ENCODE data around the gene CCDC88C.
A peak's percentile ranks its signal among the peaks of the same experiment; 100 is the strongest.

Gene CCDC88C

GRCh38 chr14:91342206-91342760 is 75.3 kb downstream of the CCDC88C start:
- no CpG with 5 or more reads among the region's 12 CpGs for WGBS (ENCODE audit: extremely low coverage, insufficient coverage, insufficient read length)
- no peaks in the 10 kb centered on the region for H3K79me2 ChIP-seq (ENCODE audit: control insufficient read depth, insufficient read depth, low read length, poor library complexity)
- H2BK12ac ChIP-seq (ENCODE audit: low read length): no peak overlapping the region
- H4K12ac ChIP-seq (ENCODE audit: low read depth, low read length): no peak overlapping the region
- no peak overlapping the region for H3K4me3 ChIP-seq (ENCODE audit: low read depth, low read length)
- H3K4me1 ChIP-seq (ENCODE audit: control insufficient read depth in 1 of 2, insufficient read depth in 2 of 2, low read length in 2 of 2): peaks cover 4 to 5% of the 10 kb centered on the region in 2 experiments
- H3K4ac ChIP-seq (ENCODE audit: low read depth, low read length): no peak overlapping the region
- H3K27ac ChIP-seq (ENCODE audit: low read depth, low read length): no peak overlapping the region
- H4K91ac ChIP-seq (ENCODE audit: low read depth, low read length): no peak overlapping the region
- no peak overlapping the region for H2BK120ac ChIP-seq (ENCODE audit: insufficient read depth, low read length, poor library complexity)
- H2AFZ ChIP-seq (ENCODE audit: insufficient read depth, low read length, poor library complexity): no peak overlapping the region
- H3K9ac ChIP-seq (ENCODE audit: low read length): no peak overlapping the region
- no peak overlapping the region for H2BK5ac ChIP-seq (ENCODE audit: low read depth, low read length, poor library complexity)
- H3K14ac ChIP-seq (ENCODE audit: low read length): peak overlapping the region; percentile 18
- no peak overlapping the region for H3K4me2 ChIP-seq (ENCODE audit: low read length)
- H3K27me3 ChIP-seq (ENCODE audit: insufficient read depth, low read length): no peaks in the 10 kb centered on the region
- no peak for DNase-seq
- H3K36me3 ChIP-seq (ENCODE audit: control insufficient read depth in 1 of 2, insufficient read depth in 2 of 2, low read length in 2 of 2): no peaks in the 10 kb centered on the region
- no peak overlapping the region for H3K23ac ChIP-seq (ENCODE audit: low read length)
- H4K8ac ChIP-seq (ENCODE audit: low read depth, low read length): no peak overlapping the region
- no peak overlapping the region for H2AK5ac ChIP-seq (ENCODE audit: low read length)
- peaks cover 2% of the 10 kb centered on the region for H3K79me1 ChIP-seq (ENCODE audit: low read length)
- no peaks in the 10 kb centered on the region for H3K9me3 ChIP-seq (ENCODE audit: insufficient read depth, low read depth, low read length)
- H3K18ac ChIP-seq (ENCODE audit: low read length): peak overlapping the region; percentile 7

DNA sequence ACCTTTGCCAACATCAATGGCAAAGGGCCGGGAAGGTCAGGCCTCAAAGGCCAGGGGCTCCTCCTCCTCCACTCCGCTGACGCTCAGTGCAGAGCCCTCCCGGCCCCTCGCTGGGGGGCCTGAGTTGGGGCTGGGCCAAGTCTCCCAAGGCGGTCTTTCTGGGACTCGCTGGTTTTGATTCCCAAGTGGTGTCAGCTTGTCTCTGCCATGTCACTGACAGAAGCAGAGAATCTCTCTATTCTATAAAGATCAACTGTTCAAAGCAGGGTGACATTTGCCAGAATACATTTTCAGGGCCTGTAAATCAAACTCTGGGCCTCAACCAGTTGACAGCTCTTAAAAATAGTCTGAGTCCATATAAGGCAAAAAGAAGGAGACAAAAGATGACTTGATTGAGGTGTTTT is 75.9 kb downstream of the CCDC88C start:
- Histone ChIP-seq H2AK5ac (ENCODE audit: low read length) (no peak overlapping the region), H2BK120ac (ENCODE audit: insufficient read depth, low read length, poor library complexity) (no peak overlapping the region), H4K91ac (ENCODE audit: low read depth, low read length) (no peak overlapping the region), H4K12ac (ENCODE audit: low read depth, low read length) (no peak overlapping the region), H3K27ac (ENCODE audit: low read depth, low read length) (no peak overlapping the region), H3K27me3 (ENCODE audit: insufficient read depth, low read length) (no peaks in the 10 kb centered on the region), H3K4ac (ENCODE audit: low read depth, low read length) (no peak overlapping the region), H2BK5ac (ENCODE audit: low read depth, low read length, poor library complexity) (no peak overlapping the region), H3K9me3 (ENCODE audit: insufficient read depth, low read depth, low read length) (no peaks in the 10 kb centered on the region), H3K14ac (ENCODE audit: low read length) (peak overlapping the region; percentile 17), H2BK12ac (ENCODE audit: low read length) (no peak overlapping the region), H3K4me1 (ENCODE audit: control insufficient read depth in 1 of 2, insufficient read depth in 2 of 2, low read length in 2 of 2) (peaks cover 4 to 5% of the 10 kb centered on the region in 2 experiments), H2AFZ (ENCODE audit: insufficient read depth, low read length, poor library complexity) (no peak overlapping the region), H3K36me3 (ENCODE audit: control insufficient read depth in 1 of 2, insufficient read depth in 2 of 2, low read length in 2 of 2) (no peaks in the 10 kb centered on the region), H3K4me3 (ENCODE audit: low read depth, low read length) (no peak overlapping the region), H4K8ac (ENCODE audit: low read depth, low read length) (no peak overlapping the region), H3K23ac (ENCODE audit: low read length) (no peak overlapping the region), H3K18ac (ENCODE audit: low read length) (no peak overlapping the region), H3K79me1 (ENCODE audit: low read length) (peaks cover 2% of the 10 kb centered on the region), H3K79me2 (ENCODE audit: control insufficient read depth, insufficient read depth, low read length, poor library complexity) (no peaks in the 10 kb centered on the region), H3K9ac (ENCODE audit: low read length) (no peak overlapping the region), H3K4me2 (ENCODE audit: low read length) (no peak overlapping the region)
- DNase-seq: no peak
- WGBS (ENCODE audit: extremely low coverage, insufficient coverage, insufficient read length): no CpG with 5 or more reads among the region's 7 CpGs

GRCh38 chr14:91341334-91341733 is 76.3 kb downstream of the CCDC88C start:
- Histone ChIP-seq H3K27me3 (ENCODE audit: insufficient read depth, low read length) (no peaks in the 10 kb centered on the region), H3K23ac (ENCODE audit: low read length) (no peak overlapping the region), H3K14ac (ENCODE audit: low read length) (peak overlapping the region; percentile 17), H3K9ac (ENCODE audit: low read length) (no peak overlapping the region), H3K4me1 (ENCODE audit: control insufficient read depth in 1 of 2, insufficient read depth in 2 of 2, low read length in 2 of 2) (peaks cover 4 to 5% of the 10 kb centered on the region in 2 experiments), H3K79me1 (ENCODE audit: low read length) (peaks cover 2% of the 10 kb centered on the region), H2AFZ (ENCODE audit: insufficient read depth, low read length, poor library complexity) (no peak overlapping the region), H2BK12ac (ENCODE audit: low read length) (no peak overlapping the region), H3K27ac (ENCODE audit: low read depth, low read length) (no peak overlapping the region), H4K91ac (ENCODE audit: low read depth, low read length) (no peak overlapping the region), H3K79me2 (ENCODE audit: control insufficient read depth, insufficient read depth, low read length, poor library complexity) (no peaks in the 10 kb centered on the region), H2AK5ac (ENCODE audit: low read length) (no peak overlapping the region), H3K4me3 (ENCODE audit: low read depth, low read length) (no peak overlapping the region), H3K4ac (ENCODE audit: low read depth, low read length) (no peak overlapping the region), H4K8ac (ENCODE audit: low read depth, low read length) (no peak overlapping the region), H2BK120ac (ENCODE audit: insufficient read depth, low read length, poor library complexity) (no peak overlapping the region), H4K12ac (ENCODE audit: low read depth, low read length) (no peak overlapping the region), H3K9me3 (ENCODE audit: insufficient read depth, low read depth, low read length) (no peaks in the 10 kb centered on the region), H2BK5ac (ENCODE audit: low read depth, low read length, poor library complexity) (no peak overlapping the region), H3K36me3 (ENCODE audit: control insufficient read depth in 1 of 2, insufficient read depth in 2 of 2, low read length in 2 of 2) (no peaks in the 10 kb centered on the region), H3K4me2 (ENCODE audit: low read length) (no peak overlapping the region), H3K18ac (ENCODE audit: low read length) (no peak overlapping the region)
- WGBS (ENCODE audit: extremely low coverage, insufficient coverage, insufficient read length): no CpG with 5 or more reads among the region's 2 CpGs
- DNase-seq: no peak

GRCh38 chr14:91339671-91340369 is 77.8 kb downstream of the CCDC88C start:
- Histone ChIP-seq H2BK12ac (ENCODE audit: low read length) (no peak overlapping the region), H3K18ac (ENCODE audit: low read length) (no peak overlapping the region), H3K4me1 (ENCODE audit: control insufficient read depth in 1 of 2, insufficient read depth in 2 of 2, low read length in 2 of 2) (peaks cover 4 to 5% of the 10 kb centered on the region in 2 experiments), H2AFZ (ENCODE audit: insufficient read depth, low read length, poor library complexity) (no peak overlapping the region), H3K36me3 (ENCODE audit: control insufficient read depth in 1 of 2, insufficient read depth in 2 of 2, low read length in 2 of 2) (no peaks in the 10 kb centered on the region), H2AK5ac (ENCODE audit: low read length) (no peak overlapping the region), H3K27ac (ENCODE audit: low read depth, low read length) (no peak overlapping the region), H2BK120ac (ENCODE audit: insufficient read depth, low read length, poor library complexity) (no peak overlapping the region), H3K27me3 (ENCODE audit: insufficient read depth, low read length) (no peaks in the 10 kb centered on the region), H4K8ac (ENCODE audit: low read depth, low read length) (no peak overlapping the region), H3K23ac (ENCODE audit: low read length) (no peak overlapping the region), H3K9me3 (ENCODE audit: insufficient read depth, low read depth, low read length) (no peaks in the 10 kb centered on the region), H3K79me1 (ENCODE audit: low read length) (peaks cover 2% of the 10 kb centered on the region), H2BK5ac (ENCODE audit: low read depth, low read length, poor library complexity) (no peak overlapping the region), H3K4me3 (ENCODE audit: low read depth, low read length) (no peak overlapping the region), H3K4me2 (ENCODE audit: low read length) (no peak overlapping the region), H3K79me2 (ENCODE audit: control insufficient read depth, insufficient read depth, low read length, poor library complexity) (no peaks in the 10 kb centered on the region), H4K91ac (ENCODE audit: low read depth, low read length) (no peak overlapping the region), H3K9ac (ENCODE audit: low read length) (no peak overlapping the region), H3K14ac (ENCODE audit: low read length) (no peak overlapping the region), H3K4ac (ENCODE audit: low read depth, low read length) (no peak overlapping the region), H4K12ac (ENCODE audit: low read depth, low read length) (no peak overlapping the region)
- no CpG with 5 or more reads among the region's 30 CpGs for WGBS (ENCODE audit: extremely low coverage, insufficient coverage, insufficient read length)
- no peak for DNase-seq

Data from trophoblast cell (in vitro differentiated cells and primary cell).